GM23338 (cell line): ENCODE data around the gene ADGRV1.

ENCODE experiments used
- CREB1 ChIP-seq: fragments of 250-450 bp; sonication (Bioruptor Pico); IDR thresholded peaks from 2 replicates; pipeline ENCODE4 v1.5.0; 2020; ENCODE audit warnings: low read depth, mild to moderate bottlenecking, moderate library complexity
- CTCF ChIP-seq, 2 experiments: fragments of 200-600 bp in 1 of 2; sonication (generic) in 1 of 2; conservative IDR thresholded peaks; 2 replicates each; pipeline versions ENCODE4 v1.5.1 to v1.6.1; 2016 to 2017; ENCODE audit warnings: antibody characterized with exemption in 2 of 2, low read depth in 2 of 2, mild to moderate bottlenecking in 2 of 2, moderate library complexity in 1 of 2
- ETS1 ChIP-seq: IDR thresholded peaks from 2 replicates; pipeline ENCODE4 v1.6.1; 2016; ENCODE audit warnings: antibody characterized with exemption
- EZH2 ChIP-seq: fragments of 200-600 bp; sonication (generic); IDR thresholded peaks from one replicate; pipeline ENCODE4 v1.8.0; 2017; ENCODE audit warnings: antibody characterized with exemption, mild to moderate bottlenecking, low read depth; ENCODE audit not compliant: unreplicated experiment
- EZH2phosphoT487 ChIP-seq: fragments of 200-600 bp; sonication (generic); IDR thresholded peaks from one replicate; pipeline ENCODE4 v1.8.1; 2018; ENCODE audit warnings: antibody characterized with exemption; ENCODE audit not compliant: unreplicated experiment
- POLR2AphosphoS5 ChIP-seq: IDR thresholded peaks from 2 replicates; pipeline ENCODE4 v1.6.1; 2016; ENCODE audit warnings: antibody characterized with exemption, low read depth
- REST ChIP-seq: IDR thresholded peaks from one replicate; pipeline ENCODE4 v1.6.1; 2018; ENCODE audit warnings: antibody characterized with exemption; ENCODE audit not compliant: unreplicated experiment
- STAT1 ChIP-seq: IDR thresholded peaks from one replicate; pipeline ENCODE4 v1.6.1; 2016; ENCODE audit warnings: antibody characterized with exemption; ENCODE audit not compliant: unreplicated experiment
- ZNF114 ChIP-seq: fragments of 250-450 bp; sonication (Bioruptor Pico); IDR thresholded peaks from 2 replicates; pipeline ENCODE4 v1.5.0; 2020; ENCODE audit warnings: mild to moderate bottlenecking, moderate library complexity

- TF ChIP-seq STAT1 (no peak), EZH2 (no peak), CTCF (conservative IDR thresholded peaks at IDR 0.05; ENCODE audit: low read depth in 2 of 2) (no peak), POLR2AphosphoS5 (no peak), ETS1 (no peak), ZNF114 (no peak), CREB1 (CRISPR knock-in tag) (no peak), REST (no peak), EZH2phosphoT487 (no peak)
Measured at GRCh38 chr5:90890180-90890579, 331.6 kb downstream of the ADGRV1 start.
